GM18507 (cell line): ENCODE data around the gene PLXDC2.
"Not testable (repeated sequence)": the region's sequence is repeated elsewhere in the genome, so short reads cannot be mapped to it uniquely, and the experiment has no call there.

Experiments
- DNase-seq: peaks from one replicate; pipeline ENCODE4 v3.0.0; 2011; ENCODE audit warnings: low read depth; ENCODE audit not compliant: insufficient read length; ENCODE audit errors: extremely low spot score
- FAIRE-seq: peaks from 2 replicates; lab custom pipeline; 2011; peaks lifted over from hg19 to GRCh38; lab: Jason Lieb, UNC

Gene PLXDC2

DNA sequence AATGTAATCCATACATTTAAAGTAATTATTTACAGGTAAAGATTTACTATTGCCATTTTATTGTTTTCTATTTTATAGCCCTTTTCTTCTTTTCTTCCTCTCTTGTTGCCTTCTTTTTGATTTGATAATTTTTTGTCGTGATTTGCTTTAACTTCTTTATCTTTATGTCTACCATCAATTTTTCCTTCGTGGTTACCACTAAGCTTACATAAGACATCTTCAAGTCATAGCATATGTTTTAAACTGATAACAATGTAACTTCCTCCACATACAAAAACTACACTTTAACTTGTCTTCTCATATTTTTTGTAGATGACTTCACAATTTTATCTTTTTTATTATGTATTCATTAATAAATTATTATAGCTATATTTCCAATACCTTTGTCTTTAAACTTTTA, 316.6 kb downstream of the PLXDC2 start:
- FAIRE-seq (no peak), DNase-seq (no peak)

DNA sequence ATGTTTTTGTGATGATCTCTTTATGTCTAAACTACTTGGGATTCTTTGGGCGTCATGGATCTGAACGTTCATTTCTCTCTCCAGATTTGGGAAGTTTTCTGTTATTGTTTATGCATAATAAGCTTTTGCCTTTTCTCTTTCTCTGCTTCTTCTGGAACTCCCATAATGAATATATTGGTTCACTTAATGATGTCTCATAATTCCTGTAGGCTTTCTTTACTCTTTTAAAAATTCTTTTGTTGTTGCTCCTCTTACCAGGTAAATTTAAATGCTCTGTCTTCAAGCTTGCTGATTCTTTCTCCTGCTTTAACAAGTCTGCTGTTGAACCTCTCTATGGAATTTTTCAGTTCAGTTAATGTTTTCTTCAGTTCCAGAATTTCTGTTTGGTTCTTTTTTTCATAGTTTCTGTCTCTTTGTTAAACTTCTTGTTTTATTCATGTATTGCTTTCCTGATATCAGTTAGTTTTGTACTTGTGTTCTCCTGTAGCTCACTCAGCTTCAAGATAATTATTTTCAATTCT, 317.5 kb downstream of the PLXDC2 start:
- FAIRE-seq (no peak), DNase-seq (no peak)

DNA sequence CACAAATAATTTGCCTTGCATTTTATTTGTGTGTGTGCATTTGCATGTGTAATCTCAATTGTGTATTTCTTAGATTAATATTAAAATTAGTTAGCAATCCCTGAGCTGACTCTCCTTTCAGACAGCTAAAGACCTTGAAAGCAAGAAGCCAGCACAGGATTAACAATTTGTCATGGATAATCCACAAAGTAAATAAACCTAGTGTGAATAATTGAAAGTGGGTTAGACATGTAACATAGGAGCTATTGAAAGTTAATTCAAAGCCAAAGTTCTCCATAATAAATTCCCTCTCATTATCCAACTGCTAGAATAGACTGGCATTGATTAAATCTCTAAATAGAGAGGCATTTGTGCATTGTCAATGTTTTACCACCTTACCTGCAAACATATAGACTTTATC, 326.1 kb downstream of the PLXDC2 start:
- no peak for FAIRE-seq
- no peak for DNase-seq

DNA sequence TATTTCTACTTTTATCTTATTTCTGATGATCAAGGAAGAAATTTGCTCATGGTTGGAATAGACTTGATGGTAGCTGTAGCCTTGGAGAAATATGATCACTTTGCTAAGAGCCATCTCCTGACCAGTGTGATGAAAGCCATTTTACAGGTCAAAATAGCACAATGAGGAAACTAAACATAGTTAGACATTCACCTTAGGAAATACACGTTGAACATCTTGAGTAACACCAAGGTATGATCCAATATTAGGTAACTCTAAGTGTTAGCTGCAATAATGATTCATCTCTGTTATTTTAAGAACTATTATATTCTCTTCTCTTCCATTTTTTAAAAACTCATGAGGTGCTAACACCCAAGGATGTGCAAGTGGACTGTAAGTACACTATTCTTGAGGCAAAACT, 328.0 kb downstream of the PLXDC2 start:
- FAIRE-seq (no peak), DNase-seq (no peak)

- DNase-seq (no peak), FAIRE-seq (no peak)
Measured at GRCh38 chr10:20146004-20146403, 329.8 kb downstream of the PLXDC2 start.

- FAIRE-seq: no peak
- DNase-seq: no peak
Measured at GRCh38 chr10:20147684-20148083, 331.5 kb downstream of the PLXDC2 start.

DNA sequence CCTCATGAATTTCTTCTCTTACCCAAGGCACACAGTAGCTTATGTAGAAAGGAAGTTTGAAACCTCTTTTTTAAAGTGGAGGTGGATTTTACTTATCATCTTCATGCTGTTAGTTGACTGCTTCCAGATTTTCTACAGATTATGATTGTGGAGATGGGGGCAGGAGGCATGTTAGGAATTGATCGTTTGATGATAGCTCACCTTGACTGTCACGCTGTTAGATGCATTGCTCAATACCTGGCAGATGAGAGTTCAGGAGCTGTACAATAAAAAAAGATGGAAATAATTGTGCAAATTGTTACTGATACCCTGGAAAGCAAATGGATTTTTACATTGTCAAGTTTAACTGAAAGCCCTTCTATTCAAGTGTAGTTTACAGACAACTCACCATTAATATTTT, 340.3 kb downstream of the PLXDC2 start:
- no peak for DNase-seq
- no peak for FAIRE-seq

DNA sequence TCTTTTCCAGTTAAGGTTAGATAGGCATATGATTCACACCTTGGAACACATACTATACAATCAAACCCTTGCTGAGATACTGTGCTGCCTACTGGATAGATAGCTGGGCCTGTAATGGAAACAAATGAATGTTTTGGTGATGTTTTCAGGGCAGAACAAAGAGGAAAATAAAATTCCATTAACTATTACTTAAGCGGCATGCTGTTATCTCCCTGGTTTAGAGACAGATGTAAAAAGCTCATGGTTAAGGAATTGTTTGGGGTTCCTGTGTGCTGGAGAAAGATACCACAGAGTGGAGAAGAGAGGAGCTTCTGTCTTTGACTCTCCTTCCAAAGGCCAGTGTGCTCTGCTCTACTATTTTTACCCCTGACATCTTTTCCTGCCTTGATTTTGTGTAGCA, 341.1 kb downstream of the PLXDC2 start:
- FAIRE-seq: no peak

GRCh38 chr10:20158086-20158485, 341.9 kb downstream of the PLXDC2 start:
- DNase-seq: no peak
- FAIRE-seq: no peak

More for the DNA sequence above, 341.1 kb downstream of the PLXDC2 start:
- no peak for DNase-seq

DNA sequence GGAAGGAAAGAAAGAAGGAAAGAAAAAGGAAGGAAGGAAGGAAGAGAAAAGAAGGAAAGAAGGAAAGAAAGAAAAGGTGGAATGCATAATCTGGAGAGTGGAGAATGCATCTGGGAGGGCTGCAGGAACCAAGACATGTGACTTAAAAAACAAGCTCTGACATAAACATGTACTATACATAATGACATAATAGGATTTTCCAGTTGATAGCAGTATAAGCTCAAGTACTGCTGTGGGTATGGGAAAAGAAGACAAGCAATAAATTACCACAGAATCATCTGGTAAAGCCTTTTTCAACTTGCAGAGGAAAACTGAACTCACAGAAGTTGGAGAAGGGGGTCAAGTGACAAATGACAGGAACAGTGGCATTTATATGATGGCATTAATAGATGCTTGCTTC, 345.9 kb downstream of the PLXDC2 start:
- DNase-seq (no peak), FAIRE-seq (no peak)

DNA sequence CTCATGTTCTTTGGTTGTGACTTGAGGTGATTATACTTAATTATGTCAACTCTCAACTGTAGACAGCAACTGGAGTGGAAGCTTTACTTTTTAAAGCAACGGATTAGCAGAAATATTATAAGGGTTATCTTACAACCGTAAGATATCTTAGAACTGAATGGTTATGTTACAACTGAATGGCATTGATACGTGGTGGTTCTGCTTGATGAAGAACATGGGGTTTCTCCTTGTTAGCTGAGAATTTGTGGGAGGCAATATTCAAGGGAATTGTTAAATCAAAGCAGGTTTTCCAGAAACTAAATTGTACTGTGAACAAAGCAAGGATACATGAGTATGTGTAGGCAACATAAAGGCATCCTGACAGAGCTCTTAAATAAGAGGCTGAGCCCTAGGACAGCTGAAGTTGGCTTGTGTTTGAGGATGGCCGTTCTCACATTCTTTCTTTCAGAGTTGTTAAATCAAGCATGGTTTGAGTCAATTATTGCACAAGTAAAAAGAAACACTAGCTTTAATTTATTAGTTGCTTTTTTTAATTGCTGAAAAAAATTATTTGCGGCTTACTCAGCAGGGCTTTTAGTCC, 350.0 kb downstream of the PLXDC2 start:
- FAIRE-seq (no peak), DNase-seq (no peak)

GRCh38 chr10:20170661-20171060, 354.4 kb downstream of the PLXDC2 start:
- DNase-seq: no peak
- FAIRE-seq: no peak

DNA sequence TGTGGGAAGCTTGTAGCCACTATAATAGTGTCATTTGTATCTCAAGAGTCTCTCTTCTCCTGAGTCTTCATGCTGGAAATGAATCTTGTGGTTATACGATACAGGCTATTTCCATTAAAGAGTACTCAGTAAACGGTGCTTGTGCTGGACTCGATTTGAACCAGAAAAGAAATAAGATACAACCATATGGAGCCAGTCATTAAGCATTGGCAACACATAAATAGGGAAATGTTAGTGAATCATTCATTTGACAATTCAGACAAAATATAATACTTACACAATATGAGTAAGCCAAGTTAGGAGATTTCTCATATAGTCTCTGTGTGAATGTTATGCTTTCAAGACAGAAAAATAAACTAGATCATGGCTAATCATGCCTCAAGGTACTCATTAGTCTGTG, 356.8 kb downstream of the PLXDC2 start:
- FAIRE-seq (no peak), DNase-seq (no peak)

GRCh38 chr10:20175719-20176118, 359.5 kb downstream of the PLXDC2 start:
- no peak for DNase-seq
- no peak for FAIRE-seq

DNA sequence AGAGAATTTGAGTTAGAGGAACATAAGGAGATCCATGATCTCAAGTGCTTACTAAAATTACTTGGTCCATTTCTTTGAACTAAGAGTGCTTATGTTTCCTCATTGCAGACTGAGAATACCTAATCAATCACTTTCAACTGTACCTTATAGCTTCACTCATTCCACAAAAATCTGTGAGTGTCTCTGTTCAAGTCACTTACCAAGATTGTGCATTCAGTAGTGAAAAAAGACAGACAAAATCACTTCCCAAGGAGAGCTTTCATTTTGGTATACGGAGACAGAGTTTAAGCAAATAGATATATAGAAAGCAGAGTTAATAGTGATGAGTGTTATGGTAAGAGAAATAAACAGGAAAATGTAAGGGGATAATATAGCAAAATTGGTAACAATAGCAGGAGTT, 364.5 kb downstream of the PLXDC2 start:
- DNase-seq: no peak
- FAIRE-seq: no peak

- no peak for FAIRE-seq
- no peak for DNase-seq
Measured at GRCh38 chr10:20181434-20181833, 365.2 kb downstream of the PLXDC2 start.

DNA sequence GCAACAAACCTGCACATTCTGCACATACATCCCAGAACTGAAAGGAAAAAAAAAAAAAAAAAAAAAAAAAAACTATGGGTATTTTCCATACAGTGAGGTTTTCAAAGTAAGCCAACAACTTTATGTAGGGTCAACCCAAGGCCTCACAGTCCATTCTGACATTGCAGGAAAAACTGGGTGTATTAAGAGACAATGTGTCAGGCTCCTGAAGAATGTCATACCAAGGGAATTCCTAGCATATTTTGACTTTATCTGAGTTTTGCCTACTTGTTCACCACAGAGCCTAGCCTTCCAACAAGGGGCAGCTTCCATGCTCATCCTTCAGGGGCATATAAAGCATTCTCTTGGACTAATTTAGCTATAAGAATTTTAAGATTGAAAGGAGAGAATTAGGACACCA, 368.9 kb downstream of the PLXDC2 start:
- DNase-seq (no peak), FAIRE-seq (no peak)

GRCh38 chr10:20191392-20191791, 375.2 kb downstream of the PLXDC2 start:
- DNase-seq, FAIRE-seq: not testable (repeated sequence)

DNA sequence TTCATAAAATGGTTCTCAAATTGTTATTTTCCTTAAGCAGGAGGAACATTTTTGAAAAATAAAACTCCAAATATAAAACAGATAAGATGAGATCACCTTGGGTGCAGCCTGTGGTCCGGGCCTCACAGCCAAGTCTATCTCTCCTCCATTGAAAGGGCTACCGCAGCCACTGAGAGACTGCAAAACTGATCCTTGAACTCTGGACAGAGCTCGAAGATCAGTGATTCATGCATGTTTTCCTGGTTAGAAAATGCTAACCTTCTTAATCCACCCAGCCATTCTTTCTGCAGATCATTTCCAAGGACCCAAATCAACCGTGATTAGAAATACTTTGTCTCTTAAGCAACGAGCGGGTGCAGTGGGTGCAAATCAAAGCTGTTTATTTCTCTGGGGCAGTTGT, 378.8 kb downstream of the PLXDC2 start:
- no peak for FAIRE-seq

GRCh38 chr10:20200758-20201157, 384.5 kb downstream of the PLXDC2 start:
- FAIRE-seq: no peak

More for the DNA sequence above, 378.8 kb downstream of the PLXDC2 start:
- no peak for DNase-seq

GRCh38 chr10:20202337-20202736, 386.1 kb downstream of the PLXDC2 start:
- DNase-seq (no peak), FAIRE-seq (no peak)

More at GRCh38 chr10:20200758-20201157, 384.5 kb downstream of the PLXDC2 start:
- DNase-seq: no peak

DNA sequence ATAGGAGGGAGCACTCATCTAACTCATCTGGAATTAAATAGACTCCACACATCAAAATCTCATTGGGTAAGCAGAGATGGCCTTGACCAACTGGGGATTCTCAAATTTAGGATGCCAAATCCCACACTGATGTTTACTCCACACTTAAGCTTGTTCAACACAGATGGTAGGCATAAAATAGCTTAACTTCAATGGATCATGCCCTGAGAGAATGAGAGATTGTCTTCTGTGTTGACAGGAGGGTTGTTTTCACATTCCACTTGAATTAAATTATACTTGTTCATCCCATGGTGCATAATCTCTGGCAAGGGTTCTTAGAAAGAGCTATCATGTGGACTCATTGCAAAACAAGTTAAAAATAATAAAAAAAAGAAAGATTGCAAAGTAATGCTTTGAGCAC, 391.4 kb downstream of the PLXDC2 start:
- DNase-seq (no peak), FAIRE-seq (no peak)
